Right renal cortex interstitium (tissue), 3 donors: ENCODE data around the gene THADA. TPM values are rescaled to one million over a fixed set of nuclear protein-coding genes. Genes with fewer than 3 reads are reported as not detected.
"Not testable (repeated sequence)": the region's sequence is repeated elsewhere in the genome, so short reads cannot be mapped to it uniquely, and the experiment has no call there.

ENCODE experiments used
- DNase-seq, 3 donors: peaks; one replicate each; pipeline ENCODE4 v3.0.0-alpha.2; 2013; ENCODE audit warnings: low read depth in 3 of 3, low spot score in 2 of 3
- polyA plus RNA-seq, 3 donors: library from polyadenylated mRNA; unstranded; fragments of 120-200 nt; gene quantifications; one replicate each; pipeline ENCODE4 v1.2.1, GENCODE V29; 2013; ENCODE audit not compliant: insufficient read length in 3 of 3

Gene THADA
- polyA plus RNA-seq, 3 donors: 33.6 to 35.1 (median 34.5) TPM

DNA sequence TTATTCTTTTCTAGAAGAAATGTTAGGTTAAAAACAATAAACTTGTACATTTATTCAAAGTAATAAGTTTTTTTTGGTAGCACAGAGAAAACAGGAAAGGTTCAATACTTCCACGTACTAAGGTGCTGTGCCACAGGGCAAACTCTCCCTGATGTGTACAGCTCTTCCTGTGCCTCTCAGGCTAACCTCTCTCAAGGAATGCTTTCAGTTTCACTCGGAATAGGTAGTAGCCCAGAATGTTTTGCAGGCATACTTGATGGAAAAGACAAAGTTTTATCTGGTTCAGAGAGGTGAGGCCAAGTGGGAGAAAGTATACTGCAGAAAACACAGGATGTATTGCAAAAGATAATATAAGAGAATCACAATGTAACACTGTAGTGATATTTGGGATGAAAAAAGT is 198.4 kb downstream of the THADA start:
- no peak for DNase-seq

DNA sequence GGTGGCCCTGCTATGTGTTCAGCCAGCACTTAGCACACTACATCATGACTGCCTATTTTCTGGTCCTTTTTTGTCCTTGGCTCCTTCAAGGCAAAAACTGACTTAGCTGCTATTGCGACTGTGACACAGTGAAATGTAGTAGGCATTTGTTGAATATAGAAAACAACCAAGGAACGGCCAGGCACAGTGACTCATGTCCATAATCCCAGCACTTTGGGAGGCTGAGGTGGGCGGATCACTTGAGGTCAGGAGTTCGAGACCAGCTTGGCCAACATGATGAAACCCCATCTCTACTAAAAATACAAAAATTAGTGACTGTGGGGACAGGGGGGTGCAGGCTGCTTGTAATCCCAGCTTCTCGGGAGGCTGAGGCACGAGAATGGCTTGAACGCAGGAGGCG is 199.5 kb downstream of the THADA start:
- DNase-seq: not testable (repeated sequence)

DNA sequence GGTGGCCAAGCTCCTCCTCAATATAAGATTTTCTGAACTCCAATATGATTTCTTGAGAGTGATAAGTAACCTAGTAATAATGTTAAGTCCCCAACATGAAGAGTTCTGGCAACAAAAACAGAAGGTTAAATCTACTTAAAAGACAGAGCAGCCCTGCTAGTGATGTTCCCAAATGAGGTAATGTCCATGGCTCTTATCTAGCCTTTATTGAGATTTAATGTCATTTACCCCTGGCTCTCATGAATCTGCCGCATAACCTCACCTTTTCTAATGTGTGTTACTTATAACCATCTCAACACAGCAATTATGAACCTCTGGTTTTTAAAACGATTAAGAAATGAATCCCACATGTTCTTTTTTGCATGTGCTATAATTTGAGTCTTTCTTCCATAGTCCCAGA is 201.9 kb downstream of the THADA start:
- DNase-seq: no peak

DNA sequence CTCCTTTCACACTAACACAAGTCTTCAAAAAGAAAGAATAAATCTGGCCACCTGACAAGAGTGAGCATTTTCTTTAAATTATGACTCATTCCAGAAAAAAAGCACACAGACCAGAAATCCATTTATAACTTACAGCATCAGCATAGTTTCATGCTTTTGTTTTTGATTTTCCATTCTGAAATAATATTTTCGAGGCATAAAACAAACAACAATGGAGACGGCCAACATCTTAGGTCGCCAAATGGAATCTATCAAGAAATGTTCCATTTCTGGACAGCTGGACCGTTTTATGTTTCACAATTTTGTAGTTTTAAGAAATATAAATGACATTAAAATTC is 204.0 kb downstream of the THADA start:
- DNase-seq: no peak

DNA sequence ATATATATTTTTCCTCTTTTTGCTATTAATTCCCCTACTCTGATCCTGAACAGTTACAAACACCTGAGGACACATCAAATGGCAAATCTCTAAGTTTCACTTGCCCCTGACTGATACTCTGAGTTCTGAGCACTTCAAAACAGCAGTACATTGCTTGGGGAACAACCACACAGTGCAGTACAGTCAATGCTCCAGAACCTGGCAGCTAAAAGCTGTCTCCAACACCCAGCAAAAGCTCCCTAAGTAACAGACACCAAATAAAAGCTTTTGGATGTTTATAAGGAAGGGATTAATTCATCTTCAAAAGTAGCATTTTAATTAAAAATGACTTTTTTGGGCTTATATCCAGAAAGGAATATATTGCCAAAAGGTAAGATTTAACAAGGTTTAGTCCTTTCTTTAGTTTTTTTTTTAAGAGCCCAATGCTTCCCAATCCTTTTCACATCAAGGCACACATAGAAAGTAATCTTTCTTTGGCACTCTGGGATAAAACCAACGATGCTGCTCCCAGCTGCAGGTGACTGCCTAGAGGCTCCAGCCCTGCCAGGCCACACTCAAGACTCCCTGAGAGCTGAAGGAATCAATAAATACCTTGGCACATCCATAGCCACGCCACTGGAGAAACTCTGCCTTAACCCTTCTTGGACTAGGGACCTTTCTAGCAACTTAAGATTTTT is 204.5 kb downstream of the THADA start:
- no peak for DNase-seq

DNA sequence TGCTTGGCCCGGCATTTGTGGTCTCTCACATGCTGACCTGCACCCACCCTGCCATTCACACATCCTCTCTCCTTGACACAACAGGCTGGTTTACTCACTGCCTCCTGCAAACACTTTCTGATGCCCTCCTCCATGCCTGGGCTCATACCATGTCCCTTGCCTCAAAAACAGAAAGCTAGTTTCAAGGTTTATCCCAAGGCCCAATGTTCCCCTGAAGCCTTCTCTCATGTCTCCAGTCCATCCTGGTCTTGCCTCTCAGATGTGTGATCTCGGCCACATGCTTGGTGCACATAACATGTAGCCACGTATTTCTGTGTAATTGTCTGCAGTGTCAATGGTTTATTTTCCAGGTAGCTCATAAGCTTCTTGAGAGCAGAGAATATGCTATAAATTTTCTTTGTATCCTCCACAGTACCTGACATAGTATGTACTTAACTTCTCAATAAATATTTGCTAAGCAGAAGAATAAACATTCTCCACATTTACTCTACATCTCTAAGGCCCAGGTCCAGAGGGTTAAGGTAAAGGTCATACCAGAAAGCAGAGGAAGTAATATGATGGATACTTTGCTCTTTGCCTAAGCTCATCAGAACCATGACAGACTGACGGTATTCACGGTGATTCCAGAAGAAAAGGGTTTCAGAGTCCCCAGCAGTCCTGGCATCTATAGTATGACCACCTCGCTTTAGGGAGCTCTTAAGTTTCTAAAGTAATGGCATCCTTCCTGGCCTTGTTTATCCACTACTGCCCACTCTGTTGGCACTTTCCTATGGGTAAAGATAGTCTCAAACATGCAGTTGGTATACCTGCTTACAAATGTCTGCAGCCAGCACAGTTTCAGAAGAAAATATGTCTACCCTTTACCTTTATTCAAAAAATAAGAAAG is 206.0 kb downstream of the THADA start:
- DNase-seq: no peak

DNA sequence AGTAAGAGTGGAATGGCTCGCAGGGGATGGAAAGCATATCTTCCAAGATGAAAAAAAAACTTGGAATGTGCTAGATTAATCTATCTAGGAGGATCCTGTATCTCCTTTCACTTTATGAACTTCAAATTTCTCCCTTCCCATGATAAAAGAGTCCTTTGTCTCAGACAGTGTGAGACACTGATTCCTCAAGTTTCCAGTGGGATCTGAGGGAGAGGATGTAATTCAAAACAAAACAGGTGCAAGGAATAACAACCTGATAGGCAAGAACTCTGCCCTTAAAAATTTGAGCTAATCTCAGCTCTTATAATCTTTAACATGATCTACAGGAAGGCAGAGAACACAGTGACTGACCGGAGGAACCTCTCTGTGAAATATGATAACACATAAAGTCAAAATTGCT is 207.5 kb downstream of the THADA start:
- no peak for DNase-seq

DNA sequence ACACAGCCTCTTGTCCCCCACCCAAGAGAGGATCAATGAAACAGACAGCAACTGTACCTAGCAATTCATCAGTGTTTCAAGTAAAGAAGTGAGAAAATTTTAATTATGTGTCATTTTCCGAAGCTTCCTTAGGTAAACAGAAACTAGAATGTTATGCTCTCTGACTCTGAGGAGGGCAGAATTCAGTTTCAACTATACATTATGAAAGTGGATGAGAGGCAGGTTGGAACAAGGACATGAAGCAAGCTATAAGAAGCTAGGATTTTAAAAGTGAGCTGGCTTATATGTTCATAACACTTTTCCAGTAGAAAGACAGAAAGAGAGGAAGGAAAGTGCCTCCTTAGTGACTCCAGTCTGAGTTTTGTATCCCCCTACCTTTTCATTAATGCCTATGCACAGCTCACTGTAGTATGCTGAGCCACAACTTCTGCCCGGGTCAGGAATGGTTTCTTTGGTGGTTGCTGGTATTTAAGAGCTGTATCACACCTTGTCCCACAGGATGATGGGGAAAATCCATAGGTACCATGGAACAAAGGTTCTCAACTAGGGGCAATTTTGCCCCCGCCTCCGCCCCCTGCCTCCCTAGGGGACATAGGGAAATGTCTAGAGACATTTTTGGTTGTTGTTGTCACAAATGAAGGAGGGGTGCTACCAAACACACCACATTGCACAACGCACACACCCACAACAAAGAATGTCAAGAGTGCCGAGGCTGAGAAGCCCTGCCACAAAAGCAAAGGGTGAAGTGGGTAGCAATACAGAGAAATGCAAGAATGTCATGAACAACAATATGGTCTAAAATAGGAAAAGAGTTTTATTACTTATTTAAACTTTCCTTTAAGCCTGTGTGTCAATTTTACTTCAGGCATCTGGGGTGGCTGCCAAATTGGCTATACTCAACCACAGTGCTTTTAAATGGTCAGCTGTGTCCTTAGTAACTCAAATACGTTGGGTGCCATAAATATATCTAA is 208.5 kb downstream of the THADA start:
- DNase-seq: no peak

DNA sequence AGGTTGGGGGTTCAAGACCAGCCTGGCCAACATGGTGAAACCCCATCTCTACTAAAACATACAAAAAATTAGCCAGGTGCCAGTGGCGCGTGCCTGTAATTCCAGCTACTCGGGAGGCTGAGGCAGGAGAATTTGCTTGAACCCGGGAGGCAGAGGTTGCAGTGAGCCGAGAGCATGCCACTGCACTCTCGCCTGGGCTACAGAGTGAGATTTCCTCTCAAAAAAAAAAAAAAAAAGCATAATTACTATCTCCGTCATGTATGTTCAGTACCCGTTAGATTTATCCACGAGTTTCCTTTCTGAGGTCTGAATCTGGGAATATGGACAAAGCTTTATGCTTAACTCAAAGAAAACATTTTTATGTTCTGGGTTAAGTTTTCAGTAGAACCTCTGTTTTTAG is 209.2 kb downstream of the THADA start:
- DNase-seq: not testable (repeated sequence)

DNA sequence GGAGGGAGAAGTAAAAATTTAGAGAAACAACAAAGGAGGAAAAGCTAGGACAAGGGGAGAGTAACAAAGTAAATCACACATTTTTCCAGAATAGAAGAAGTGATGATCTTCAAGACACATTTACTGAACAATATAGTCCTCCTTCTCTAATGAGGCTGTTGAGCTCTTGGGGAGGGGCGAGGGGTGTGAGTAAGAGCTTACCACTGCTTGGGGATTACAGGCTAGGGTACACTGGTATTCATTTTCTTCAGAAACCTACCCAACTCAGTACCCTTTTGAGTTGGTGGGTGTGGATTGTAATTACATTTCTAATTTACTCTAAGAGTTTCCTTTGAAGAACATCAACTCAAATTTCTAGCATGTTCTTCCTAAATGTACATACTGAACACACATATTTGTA is 211.7 kb downstream of the THADA start:
- no peak for DNase-seq

DNA sequence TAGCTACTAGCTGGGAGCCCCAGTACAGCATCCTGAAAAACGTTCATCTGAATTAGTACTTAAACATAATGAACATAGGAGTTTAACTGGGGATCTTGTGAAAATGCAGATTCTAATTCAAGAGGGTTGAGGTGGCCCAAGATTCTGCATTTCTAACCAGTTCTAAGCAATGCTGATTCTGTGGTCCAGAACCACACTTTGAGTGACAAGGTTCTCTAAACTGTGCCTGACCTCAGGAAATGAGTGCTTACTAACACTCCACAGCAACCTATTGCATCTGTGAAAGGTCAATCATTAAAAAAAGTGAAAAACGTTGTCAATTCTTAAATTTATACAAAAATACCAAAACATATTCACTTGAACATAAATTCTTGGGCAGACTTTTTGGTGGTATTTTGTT is 212.3 kb downstream of the THADA start:
- no peak for DNase-seq

DNA sequence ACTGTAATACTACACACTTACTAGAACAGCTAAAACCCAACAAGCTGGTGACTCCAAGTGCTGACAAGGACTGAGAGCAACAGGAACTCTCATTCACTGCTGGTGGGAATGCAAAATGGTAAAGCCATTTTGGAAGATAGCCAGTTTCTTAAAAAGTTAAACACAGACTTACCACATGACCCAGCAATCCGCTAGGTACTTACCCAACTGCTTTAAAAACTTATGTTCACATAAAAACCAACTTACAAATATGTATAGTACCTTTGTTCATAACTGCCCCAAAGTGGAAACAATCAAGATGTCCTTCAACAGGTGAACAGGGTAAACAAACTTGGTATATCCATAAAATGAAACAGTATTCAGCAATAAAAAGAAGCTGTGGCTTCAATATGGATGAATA is 216.3 kb downstream of the THADA start:
- no peak for DNase-seq

DNA sequence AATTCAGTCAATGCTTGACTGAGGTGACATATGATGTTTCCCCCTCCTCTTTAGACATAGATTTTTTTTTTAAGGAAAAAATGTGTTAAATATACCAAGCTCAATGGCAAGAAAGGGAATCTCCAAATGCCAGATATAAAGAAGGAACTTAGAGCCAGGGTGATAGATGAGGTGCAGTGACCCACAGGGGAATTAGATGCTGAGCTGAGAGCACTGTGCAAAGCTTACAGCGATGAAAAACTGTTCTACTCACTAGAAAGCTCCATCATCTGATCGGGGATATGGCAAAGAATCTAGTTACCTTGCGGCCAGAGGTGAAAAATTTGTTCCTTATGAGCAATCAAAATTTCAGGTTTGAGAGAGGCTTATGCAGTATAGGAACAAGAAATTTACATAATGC is 218.5 kb downstream of the THADA start:
- DNase-seq: no peak

DNA sequence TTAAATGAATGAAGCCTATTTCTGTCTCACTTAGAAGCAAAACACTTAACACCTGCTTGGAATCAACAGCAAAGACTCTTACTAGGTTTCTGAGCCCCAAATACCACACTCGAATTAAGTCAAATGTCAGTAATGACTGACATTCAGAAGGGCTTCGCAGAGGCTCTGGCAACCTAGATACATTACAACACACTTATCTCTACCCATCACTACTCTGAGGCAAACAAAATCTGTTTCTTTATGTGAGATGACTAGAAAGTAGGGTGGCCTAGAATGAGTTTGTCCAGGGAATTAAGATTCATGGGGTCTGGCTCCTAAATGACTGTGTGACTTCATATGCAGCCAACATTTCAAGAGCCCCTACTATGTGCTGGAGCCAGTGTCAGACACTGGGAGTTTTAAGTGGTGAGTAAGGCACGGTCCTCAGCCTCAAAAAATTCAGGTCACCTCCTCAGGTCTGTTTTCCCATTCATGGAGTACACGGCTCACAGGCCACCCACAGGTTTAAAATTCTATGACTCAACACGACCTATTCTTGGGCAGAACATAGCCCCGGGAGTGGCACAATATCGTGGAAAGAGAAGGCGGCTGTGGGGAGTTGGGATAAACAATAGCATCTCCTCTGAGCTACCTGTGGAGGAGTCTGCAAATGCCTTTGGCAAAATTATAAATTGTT is 219.2 kb downstream of the THADA start:
- DNase-seq: no peak

DNA sequence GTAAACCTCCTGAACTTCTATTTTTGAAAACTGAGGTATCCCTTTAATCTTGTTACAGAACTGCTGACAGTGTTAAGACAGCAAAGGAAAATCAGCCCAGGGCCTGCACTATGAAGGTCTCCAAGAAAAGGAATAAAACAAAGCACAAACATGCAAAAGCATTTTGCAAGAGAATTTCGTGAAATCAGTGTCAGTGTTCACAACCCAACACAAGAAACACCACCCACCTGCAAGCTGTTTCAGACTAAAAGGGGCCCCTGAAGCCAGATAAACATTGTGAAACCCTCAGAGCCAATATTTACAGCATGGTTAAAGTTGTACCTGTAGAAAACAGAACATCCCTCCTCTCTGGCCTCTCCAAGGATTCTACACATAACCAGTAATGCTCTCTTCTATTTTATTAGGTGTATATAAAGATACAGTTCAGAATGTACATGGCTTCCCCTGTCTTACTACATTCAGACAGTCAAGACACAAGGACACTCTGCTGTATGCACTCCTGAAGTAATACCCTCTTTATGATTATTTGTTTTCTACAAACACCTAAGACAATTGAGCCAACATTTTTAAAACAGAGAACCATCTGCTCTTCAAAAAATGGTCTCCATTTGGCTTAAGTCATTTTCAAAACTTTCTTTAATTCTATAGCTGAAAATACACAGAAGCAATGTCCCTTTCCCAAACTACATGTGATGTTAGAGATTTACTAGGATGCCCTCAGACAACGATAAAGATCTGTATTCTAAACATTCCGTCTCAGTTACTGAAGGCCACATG is 219.9 kb downstream of the THADA start:
- DNase-seq: no peak

DNA sequence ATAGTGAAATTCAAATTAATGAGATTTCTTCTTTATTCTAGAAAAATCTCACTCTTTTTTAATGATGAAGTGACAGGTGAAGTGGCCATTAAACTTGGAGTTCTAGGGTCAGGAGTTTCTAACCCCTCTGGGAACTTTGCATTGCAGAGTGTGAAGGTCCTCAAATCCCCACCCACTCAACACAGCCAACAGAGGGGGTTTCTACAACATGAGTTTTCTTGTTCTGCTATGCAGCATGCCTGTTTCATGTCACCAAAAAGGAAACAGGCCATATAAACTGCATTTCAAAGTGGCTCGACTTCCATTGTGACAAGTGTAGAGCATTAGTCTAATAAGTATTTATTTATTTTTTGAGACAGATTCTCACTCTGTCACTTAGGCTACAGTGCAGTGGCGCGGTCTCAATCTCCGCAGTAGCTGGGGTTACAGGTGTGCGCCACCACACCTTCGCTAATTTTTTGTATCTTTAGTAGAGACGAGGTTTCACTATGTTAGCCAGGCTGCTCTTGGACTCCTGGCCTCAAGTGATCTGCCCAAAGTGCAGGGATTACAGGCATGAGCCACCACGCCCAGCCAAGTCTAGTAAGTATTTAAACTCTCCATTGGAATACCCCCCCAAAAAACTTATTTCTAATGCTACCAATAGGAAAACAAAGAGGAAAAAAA is 223.3 kb downstream of the THADA start:
- DNase-seq: no peak

DNA sequence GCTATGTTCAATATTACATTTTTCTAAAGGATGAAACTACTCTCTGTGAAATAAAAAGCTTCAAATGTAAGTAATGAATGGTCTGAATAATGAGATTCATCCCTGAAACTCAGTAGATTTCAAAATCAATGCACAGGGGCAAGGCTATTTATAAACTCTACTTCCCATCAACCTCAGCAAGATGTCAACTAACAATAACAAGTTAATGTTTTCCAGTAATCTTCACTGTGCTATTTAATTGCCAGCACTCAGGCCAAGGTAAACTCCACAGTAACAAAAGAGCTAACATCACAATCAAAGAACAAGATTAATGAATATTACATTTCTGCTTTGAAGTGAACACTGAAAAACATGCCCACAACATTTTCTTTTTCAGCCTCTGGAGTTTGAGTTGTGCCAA is 225.1 kb downstream of the THADA start:
- DNase-seq: no peak

DNA sequence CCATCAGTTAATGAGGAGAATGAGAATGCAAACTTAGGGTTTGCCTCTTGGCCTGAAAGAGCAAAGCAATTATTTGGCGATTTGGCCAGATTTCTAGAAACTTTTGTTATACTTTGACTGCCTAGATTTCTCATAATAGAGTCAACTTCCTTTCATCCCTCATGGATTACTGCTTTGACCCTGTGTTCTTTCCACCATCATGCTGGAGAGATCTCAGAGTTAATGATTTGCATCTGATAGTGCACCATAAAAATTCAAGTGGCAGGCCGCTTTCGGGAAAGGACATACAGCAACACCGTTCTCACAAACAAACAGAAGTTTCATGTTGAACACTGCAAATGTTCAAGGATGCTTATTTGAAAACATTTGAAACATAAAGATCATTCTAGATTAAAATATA is 225.7 kb downstream of the THADA start:
- no peak for DNase-seq
